Embryonic facial prominence (tissue), 1 donor: Measurements from ENCODE around the gene CRYAA.
A peak's percentile ranks its signal among the peaks of the same experiment; 100 is the strongest.
"Not testable (repeated sequence)": the region's sequence is repeated elsewhere in the genome, so short reads cannot be mapped to it uniquely, and the experiment has no call there.

Source experiments
- DNase-seq: peaks from one replicate; pipeline ENCODE4 v3.0.0-alpha.2; 2016; ENCODE audit errors: extremely low spot score

CRYAA gene

GRCh38 chr21:43177043-43177906 lies 8.5 kb downstream of the CRYAA start:
- DNase-seq: not testable (repeated sequence)

GRCh38 chr21:43178175-43178826 lies 9.5 kb downstream of the CRYAA start:
- not testable (repeated sequence) for DNase-seq

GRCh38 chr21:43181033-43181432 lies 12.2 kb downstream of the CRYAA start:
- not testable (repeated sequence) for DNase-seq

- DNase-seq: not testable (repeated sequence)
Measured at GRCh38 chr21:43187268-43187667, 18.5 kb downstream of the CRYAA start.

- DNase-seq: no peak
Measured at GRCh38 chr21:43187715-43188114, 18.9 kb downstream of the CRYAA start.

- no peak for DNase-seq
Measured at GRCh38 chr21:43188181-43188580, 19.4 kb downstream of the CRYAA start.

GRCh38 chr21:43188592-43189210 lies 19.9 kb downstream of the CRYAA start:
- no peak for DNase-seq

GRCh38 chr21:43189936-43190335 lies 21.1 kb downstream of the CRYAA start:
- no peak for DNase-seq

GRCh38 chr21:43190544-43190943 lies 21.7 kb downstream of the CRYAA start:
- DNase-seq: no peak

GRCh38 chr21:43190951-43191350 lies 22.1 kb downstream of the CRYAA start:
- DNase-seq: no peak

- no peak for DNase-seq
Measured at GRCh38 chr21:43191521-43191920, 22.7 kb downstream of the CRYAA start.

GRCh38 chr21:43191971-43192370 lies 23.2 kb downstream of the CRYAA start:
- no peak for DNase-seq

GRCh38 chr21:43192501-43193081 lies 23.8 kb downstream of the CRYAA start:
- no peak for DNase-seq

GRCh38 chr21:43193088-43193650 lies 24.4 kb downstream of the CRYAA start:
- no peak for DNase-seq

- no peak for DNase-seq
Measured at GRCh38 chr21:43193651-43194302, 25.0 kb downstream of the CRYAA start.

GRCh38 chr21:43194303-43195120 lies 25.7 kb downstream of the CRYAA start:
- DNase-seq: no peak

GRCh38 chr21:43195121-43196021 lies 26.6 kb downstream of the CRYAA start:
- no peak for DNase-seq

GRCh38 chr21:43196826-43197225 lies 28.0 kb downstream of the CRYAA start:
- DNase-seq: peak; percentile 12

GRCh38 chr21:43198376-43198775 lies 29.6 kb downstream of the CRYAA start:
- DNase-seq: no peak
